ENCODE data around the gene MED8. TPM values are rescaled to one million over a fixed set of nuclear protein-coding genes. Genes with fewer than 3 reads are reported as not detected.

MED8 gene
- polyA plus RNA-seq, 2 of the 4 experiments (the other 2 are of a cell fraction): 21.8 to 33.9 TPM

- TF ChIP-seq KDM1A (IDR thresholded peaks at IDR 0.05; ENCODE audit: low read depth): no peak
- Histone ChIP-seq H3K4me3 (no peak overlapping the region), H3K4me2 (no peak overlapping the region), H3K9me3 (no peaks in the 10 kb centered on the region), H3K27ac (no peak overlapping the region), H3K4me1 (peaks cover 7% of the 10 kb centered on the region; the same call in 1 of the 3 replicates)
- CTCF ChIA-PET: interaction anchor here (1.4 kb wide), 1 partner anchor 193 kb away, joined by 3 read pairs; no protein-coding TSS in a partner anchor
- peak in 1 of 2 experiments; percentile 28 for DNase-seq (ENCODE audit: low read depth in 1 of 2, low spot score in 1 of 2)
- no peak for FAIRE-seq
- 86% methylated on average over 23 of the region's 23 CpGs for WGBS (ENCODE audit: missing lambda C conversion rate)
- POLR2A ChIA-PET: no interaction called here
- ATAC-seq: peak in 1 of 2 experiments; percentile 35; a peak in 2 of 6 replicates
Measured at GRCh38 chr1:43423672-43424550, 34.3 kb upstream of the MED8 start.

GRCh38 chr1:43422995-43423671 is 33.5 kb upstream of the MED8 start:
- ChIA-PET CTCF (no interaction called here), POLR2A (no interaction called here)
- Histone ChIP-seq H3K9me3 (no peaks in the 10 kb centered on the region), H3K4me3 (no peak overlapping the region), H3K4me2 (no peak overlapping the region), H3K4me1 (peaks cover 7% of the 10 kb centered on the region; the same call in 1 of the 3 replicates), H3K27ac (no peak overlapping the region)
- ATAC-seq (no peak), FAIRE-seq (no peak), DNase-seq (ENCODE audit: low read depth in 1 of 2, low spot score in 1 of 2) (no peak)
- WGBS (ENCODE audit: missing lambda C conversion rate): 98% methylated on average over 15 of the region's 16 CpGs
- TF ChIP-seq JUN (IDR thresholded peaks at IDR 0.05) (no peak), ELK1 (IDR thresholded peaks at IDR 0.05; ENCODE audit: low read depth, low read length) (no peak), ZSCAN20 (CRISPR knock-in tag; IDR thresholded peaks at IDR 0.05) (no peak), BCL3 (IDR thresholded peaks at IDR 0.05) (no peak), ZNF302 (CRISPR knock-in tag; IDR thresholded peaks at IDR 0.05) (no peak), REST (IDR thresholded peaks at IDR 0.05) (no peak), ZC3H11A (IDR thresholded peaks at IDR 0.05) (no peak), POLR2A (IDR thresholded peaks at IDR 0.05; ENCODE audit: low read length) (no peak), ESRRA (IDR thresholded peaks at IDR 0.05; ENCODE audit: borderline replicate concordance, low read length) (no peak), RARB (CRISPR knock-in tag; IDR thresholded peaks at IDR 0.05) (no peak), HES2 (IDR thresholded peaks at IDR 0.05) (no peak), NFE2L2 (conservative IDR thresholded peaks at IDR 0.05; ENCODE audit: low read length) (no peak), FOXS1 (CRISPR knock-in tag; IDR thresholded peaks at IDR 0.05) (no peak), ATOH8 (CRISPR knock-in tag; IDR thresholded peaks at IDR 0.05; ENCODE audit: low read depth) (no peak), HDAC2 (IDR thresholded peaks at IDR 0.05) (no peak), HOXA7 (CRISPR knock-in tag; IDR thresholded peaks at IDR 0.05) (no peak), RFX5 (IDR thresholded peaks at IDR 0.05) (no peak), RNF2 (IDR thresholded peaks at IDR 0.05; ENCODE audit: borderline replicate concordance, low read depth) (no peak), NR3C1 (IDR thresholded peaks at IDR 0.05) (no peak)
